GM19238 (cell line): Measurements from ENCODE around the gene COL6A2.
"Not testable (repeated sequence)": the region's sequence is repeated elsewhere in the genome, so short reads cannot be mapped to it uniquely, and the experiment has no call there.

ENCODE experiments used
- DNase-seq: peaks from one replicate; pipeline ENCODE4 v3.0.0; 2011; ENCODE audit warnings: low spot score; ENCODE audit not compliant: insufficient read length

The COL6A2 gene

DNA sequence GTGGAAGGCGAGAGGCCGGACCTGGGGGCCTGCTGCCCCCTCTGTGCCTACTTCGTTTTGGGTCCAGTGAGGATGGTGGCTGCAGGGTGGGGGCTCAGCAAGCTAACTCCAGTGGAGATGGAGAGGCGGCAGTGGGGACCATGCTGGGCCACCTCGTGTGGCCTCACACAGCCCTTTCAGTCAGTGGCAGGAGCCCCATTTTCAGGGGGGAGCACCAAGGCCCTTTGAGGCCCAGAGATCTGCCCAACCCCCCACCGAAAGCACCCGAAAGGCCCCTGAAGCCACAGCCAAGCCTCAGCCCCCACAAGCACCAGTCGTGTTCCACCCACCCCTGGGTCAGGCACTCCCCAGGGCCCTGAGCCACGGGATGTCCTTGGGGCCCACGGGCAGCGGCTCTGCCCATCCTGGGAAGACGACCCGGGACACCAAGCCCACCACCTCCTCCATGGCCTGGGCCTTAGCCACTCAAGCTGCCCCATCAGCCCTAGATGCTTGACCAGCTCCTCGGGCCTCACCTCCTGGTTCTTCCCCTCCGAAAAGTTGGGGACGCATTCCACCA lies 57.1 kb downstream of the COL6A2 start:
- no peak for DNase-seq

- no peak for DNase-seq
Measured at GRCh38 chr21:46155514-46156377, 57.8 kb downstream of the COL6A2 start, which contains the start of gene FTCD. Gene FTCD, minus strand, starts transcription at chr21:46155579. Its CDS starts 56 bp downstream, at chr21:46155523.

GRCh38 chr21:46156378-46156645 lies 58.4 kb downstream of the COL6A2 start:
- DNase-seq: no peak

- DNase-seq: no peak
Measured at GRCh38 chr21:46156678-46157077, 58.8 kb downstream of the COL6A2 start.

DNA sequence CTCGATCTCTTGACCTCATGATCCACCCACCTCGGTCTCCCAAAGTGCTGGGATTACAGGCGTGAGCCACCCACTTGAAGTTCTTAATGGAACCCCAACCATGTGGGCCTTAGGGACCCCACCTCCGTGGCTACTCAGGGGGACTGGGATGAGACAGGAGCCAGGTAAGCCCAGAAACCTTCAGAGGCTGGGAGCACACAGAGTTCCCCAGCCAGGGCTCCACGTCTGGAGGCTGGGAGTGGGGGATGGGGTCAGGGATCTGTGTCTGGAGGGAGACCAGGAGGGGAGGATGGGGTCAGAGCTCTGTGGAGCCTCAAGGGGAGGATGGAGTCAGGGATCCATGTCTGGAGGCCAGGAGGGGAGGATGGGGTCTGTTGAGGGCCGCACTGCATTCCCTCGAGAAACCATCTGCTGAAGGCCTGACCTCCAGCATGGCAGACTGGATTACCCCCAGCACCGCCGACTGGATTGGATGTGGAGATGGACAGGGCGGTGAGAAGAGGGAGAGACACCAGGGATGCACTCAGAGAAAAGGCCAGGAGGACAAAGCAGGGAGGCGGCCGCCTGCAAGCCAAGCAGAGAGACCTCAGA lies 59.6 kb downstream of the COL6A2 start:
- DNase-seq: no peak

DNA sequence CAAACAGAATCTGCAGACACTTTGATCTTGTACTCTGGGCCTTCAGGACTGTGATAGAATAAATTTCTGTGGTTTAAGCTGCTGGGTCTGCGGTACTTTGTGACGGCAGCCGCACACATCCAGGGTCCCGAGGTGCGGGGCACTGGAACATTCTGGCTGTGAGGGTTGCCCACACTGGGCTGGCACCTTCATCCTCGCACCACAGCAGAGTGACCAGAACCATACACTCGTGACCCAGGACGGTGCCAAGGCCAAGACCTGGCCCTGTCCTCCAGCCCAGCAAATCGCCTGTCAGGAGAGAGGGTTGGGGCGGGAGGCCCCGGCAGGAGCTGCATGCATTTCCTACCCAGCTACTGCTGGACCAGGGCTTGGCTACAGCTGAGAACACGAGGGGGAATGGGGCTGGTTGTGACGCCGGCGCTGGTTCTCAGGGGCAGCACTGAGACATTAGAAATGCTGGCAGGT lies 60.1 kb downstream of the COL6A2 start:
- DNase-seq: no peak

DNA sequence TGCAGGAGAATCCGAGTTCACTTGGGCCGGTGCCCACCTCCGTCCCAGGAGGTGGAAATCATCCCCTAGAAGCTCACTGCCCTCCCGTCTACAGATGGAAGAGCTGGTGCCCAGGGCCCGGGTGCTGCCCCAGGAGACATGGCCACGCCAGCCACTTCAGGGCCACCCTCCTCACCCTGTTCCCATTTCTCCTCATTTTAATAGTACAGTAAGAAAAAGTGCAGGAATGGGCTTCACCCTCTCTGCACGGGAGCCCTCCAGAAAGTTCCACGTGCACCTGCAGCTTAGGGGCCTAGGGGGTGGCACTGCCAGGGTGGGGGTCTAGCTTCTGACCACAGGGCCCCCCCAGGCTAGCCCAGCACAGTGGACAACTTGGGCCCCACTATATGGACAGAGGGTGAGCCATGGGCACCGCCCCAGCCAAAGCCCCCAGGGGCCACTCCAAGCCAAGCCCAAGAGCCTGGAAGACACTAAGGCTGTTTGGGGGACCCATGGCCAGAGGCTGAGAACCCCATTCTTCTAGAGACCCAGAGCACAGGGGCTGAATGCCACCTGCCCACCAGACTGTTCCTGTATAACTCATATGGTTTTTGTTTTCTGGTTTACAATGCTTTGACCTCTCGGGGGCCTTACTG lies 60.9 kb downstream of the COL6A2 start:
- no peak for DNase-seq

DNA sequence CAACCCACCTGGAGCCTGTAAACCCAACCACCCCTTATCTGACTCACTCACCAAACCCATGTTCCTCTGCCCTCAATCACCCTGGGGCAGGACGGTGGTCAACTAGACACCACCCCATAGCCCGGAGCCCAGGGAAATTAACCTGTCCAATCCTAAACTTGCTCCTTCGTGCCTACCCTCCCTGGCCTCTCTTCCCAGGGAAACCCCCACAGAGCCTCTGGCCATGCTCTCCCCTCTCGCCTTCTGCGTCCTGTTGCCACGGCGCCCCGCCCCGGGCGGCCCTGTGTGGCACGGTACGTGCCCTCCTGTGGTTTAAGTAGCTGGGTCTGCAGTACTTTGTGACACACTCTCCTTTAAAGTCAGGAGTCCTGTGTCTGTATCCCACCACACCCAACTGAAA lies 61.5 kb downstream of the COL6A2 start:
- no peak for DNase-seq

DNA sequence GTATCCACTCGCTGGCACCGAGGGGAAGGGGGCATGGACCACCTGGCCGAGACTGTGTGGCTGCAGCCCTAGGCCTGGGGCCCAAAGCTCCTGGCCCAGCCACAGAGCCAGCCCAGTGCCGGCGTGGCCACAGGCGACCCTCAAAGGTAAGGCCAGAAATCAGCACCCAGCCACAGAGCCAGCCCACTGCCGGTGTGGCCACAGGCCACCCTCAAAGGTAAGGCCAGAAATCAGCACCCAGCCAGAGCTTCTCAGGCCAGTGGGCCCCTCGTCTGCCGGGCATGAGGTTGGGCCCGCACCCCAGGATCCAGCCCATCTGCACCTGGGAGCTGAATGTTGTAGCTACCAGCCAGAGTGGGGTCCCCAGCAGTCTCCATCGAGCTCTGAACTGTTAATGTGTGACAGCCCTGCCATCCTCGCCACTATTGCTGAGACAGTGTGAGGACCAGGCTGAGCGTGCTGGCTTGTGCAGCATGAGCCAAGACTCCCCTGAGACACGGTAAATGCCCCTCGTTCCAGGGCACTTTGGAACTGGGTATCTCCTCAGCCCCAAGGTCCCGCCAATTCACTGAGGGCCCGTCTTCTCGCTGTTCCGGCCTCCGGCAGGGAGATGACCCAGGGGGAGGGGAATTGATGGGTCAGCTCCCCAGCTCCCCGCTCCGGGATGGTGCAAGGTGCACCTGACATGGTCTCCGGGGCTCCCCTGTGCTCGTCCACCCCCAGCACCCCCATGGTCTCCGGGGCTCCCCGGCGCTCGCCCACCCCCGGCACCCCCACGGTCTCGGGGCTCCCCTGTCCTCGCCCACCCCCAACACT lies 62.1 kb downstream of the COL6A2 start:
- DNase-seq: no peak

GRCh38 chr21:46160657-46160906 lies 62.7 kb downstream of the COL6A2 start:
- DNase-seq: no peak

DNA sequence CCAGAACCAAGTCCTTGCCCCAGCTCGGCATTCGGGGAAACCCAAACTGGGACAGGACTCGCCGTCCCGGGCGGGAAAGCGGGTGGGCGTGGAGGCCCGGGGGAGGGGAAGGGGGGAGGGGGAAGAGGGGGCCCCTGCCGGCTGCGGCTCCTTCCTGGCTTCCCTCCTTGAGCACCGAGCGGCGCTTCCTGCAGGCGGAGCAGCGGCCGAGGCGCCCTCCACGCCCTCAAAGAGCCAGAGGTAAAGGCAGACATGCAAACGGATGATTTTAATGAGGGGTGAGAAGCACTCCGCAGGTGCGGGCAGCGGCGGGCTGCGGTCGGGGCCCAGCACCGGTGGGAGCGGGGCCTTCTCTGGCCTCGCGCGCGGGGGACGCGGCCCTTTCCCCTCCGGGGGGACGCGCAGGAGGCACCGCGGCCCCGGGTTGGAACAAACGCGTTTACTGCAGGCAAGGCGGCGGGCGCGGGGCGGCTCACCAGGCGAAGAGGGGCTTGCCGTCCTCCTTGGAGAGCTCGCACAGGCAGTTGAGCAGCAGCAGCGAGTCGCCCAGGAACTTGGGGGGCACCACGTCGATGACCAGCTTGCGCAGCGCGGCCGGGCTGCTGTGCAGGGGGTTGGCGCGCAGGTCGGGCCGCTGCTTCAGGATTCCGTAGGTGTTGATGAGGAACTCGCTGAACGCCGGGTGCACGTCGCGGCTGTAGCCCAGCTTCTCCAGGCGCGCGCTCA lies 63.2 kb downstream of the COL6A2 start:
- DNase-seq: no peak

GRCh38 chr21:46161633-46162592 lies 64.0 kb downstream of the COL6A2 start:
- no peak for DNase-seq

- no peak for DNase-seq
Measured at GRCh38 chr21:46163380-46163779, 65.5 kb downstream of the COL6A2 start.

GRCh38 chr21:46165098-46165497 lies 67.2 kb downstream of the COL6A2 start:
- DNase-seq: no peak

GRCh38 chr21:46168238-46168637 lies 70.3 kb downstream of the COL6A2 start:
- DNase-seq: no peak

DNA sequence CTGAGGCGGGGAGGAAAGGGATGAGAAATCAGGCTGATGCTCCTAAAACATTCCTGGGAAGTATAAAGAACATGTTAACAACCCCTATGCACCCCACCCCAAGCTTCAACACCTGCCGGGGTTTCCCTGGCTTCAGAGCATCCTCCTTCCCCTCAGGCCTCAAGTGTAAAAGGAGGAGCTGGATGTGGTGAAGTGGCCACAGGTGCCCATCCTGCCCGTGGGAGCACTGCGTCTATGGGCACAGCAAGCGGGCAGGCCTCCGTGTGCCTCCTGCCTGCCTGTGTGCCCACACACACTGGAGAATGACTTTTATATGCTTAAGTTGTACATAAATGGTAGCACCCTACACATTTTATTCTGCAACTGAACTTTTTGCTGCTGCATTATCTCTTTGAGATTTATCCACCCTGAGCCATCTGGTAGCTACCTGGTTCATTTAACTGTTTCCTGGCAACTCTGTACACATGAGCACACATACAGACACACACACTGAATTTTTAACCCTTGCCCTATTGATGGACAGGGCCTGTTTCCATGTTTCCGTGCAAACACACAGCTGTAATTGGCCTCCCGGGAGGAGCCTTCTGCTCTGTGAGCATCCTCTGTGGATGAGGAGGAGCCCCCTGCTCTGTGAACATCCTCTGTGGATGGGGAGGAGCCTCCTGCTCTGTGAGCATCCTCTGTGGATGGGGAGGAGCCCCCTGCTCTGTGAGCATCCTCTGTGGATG lies 70.9 kb downstream of the COL6A2 start:
- DNase-seq: no peak

- not testable (repeated sequence) for DNase-seq
Measured at GRCh38 chr21:46170436-46171193, 72.7 kb downstream of the COL6A2 start.

- no peak for DNase-seq
Measured at GRCh38 chr21:46171585-46171984, 73.7 kb downstream of the COL6A2 start.
